NCI-H2196 treated with DMSO at 0.1 percent for 48 hours (cell line): ENCODE results near the gene PLTP.
"Not testable (repeated sequence)": the region's sequence is repeated elsewhere in the genome, so short reads cannot be mapped to it uniquely, and the experiment has no call there.

Source experiments
- DNase-seq: peaks from one replicate; lab custom pipeline; 2025; ENCODE audit not compliant: unreplicated experiment; lab: John Stamatoyannopoulos, UW

PLTP gene

DNA sequence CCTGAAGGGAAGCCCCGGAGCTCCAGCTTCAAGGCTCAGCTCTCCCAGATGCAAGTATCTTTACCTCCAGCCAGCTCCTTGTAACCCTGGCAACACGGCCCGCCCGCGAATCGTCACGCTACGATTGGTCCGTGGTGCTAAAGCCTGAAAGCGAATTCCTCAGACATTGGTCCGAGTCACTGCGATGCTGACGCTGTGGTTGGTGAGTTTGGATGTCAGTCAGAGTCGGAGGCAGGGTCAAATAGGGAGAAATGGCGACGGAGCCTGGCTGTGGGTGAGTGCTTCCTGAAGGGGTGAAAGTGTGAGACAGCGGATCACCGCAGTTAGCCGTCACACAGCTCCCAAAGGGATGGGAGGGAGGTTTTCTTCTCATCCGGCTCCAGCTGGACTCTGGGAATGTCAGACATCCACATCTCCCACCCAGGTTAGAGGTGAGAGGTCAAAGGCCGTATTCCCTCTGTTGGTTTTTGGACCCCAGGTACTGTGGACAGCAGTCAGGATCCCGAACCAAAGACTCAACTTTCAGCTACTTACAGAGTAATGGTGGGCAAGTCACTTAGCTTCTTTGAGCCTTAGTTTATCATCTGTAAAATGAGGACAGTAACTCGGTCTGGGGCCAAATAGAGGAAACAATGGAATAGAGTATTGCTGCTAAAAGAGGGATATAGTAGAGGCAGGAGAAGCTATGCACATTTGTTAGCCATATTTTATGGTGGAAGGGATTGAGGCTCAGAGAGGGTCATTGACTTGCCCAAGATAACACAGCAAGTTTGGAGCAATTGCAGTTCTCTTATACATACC, 30.8 kb downstream of the PLTP start, which contains the start of gene ZSWIM1:
Gene ZSWIM1, plus strand, starts transcription at position 240 of the 801 bp plus-strand sequence. CDS start 1,366 bp downstream, outside the sequence.
- DNase-seq, result peak; percentile 95

DNA sequence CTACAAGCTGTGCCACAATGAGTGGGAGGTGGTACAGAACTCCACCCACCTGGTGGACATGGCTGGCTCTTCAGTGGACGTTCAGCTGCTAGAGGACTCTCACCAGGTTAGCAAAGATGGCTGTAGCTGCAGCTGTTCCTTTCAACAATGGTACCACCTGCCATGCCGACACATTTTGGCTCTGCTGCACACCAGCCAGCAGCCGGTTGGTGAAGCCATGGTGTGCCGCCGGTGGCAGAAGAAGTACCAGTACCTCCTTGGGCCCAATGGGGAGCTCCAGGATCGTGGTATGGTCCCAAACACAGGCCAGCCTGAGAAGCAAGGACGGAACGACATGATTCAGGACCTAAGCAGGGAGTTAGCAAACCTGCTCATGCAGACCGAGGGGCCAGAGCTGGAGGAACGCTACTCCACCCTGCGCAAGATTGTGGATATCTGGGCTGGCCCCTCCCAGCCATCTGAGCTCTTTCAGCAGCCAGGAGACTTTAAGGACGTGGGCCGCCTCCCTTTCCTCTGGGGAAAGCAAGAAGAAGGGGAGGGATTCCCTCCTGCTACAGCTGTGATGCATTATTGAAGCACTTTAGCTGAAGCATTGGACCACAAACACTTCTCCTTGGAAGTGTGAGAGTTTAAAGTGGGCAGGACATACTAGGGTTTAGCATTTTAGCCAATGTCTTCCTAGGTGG, 33.7 kb downstream of the PLTP start:
- DNase-seq, result no peak

DNA sequence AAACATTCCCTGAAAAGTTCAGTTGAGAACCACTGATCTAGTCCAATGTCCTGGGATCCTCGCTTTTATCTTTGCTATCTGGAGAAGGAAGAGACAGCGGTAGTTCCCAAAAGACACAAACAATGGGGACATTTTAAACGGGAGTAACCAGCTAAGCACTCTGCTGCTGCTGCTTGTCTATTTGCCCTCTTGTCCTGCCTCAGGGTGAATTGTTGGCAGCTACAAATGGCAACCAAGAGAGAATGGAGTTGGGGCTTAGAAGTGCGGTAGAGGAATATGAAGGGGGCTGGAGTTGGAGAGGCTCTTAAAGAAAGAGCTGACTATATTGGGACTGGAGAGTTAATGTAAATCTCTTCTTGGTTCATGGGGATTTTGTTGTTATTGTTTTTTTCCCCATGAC, 37.4 kb downstream of the PLTP start:
- no peak for DNase-seq

DNA sequence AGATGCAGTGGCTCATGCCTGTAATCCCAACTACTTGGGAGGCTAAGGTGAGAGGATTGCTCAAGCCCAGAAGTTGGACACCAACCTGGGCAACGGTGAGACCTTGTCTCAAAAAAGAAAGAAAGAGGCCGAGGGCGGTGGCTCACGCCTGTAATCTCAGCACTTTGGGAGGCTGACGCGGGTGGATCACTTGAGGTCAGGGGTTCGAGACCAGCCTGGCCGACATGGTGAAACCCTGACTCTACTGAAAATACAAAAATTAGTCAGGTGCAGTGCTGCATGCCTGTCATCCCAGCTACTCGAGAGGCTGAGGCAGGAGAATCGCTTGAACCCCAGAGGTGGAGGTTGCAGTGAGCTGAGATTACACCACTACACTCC, 37.9 kb downstream of the PLTP start:
- not testable (repeated sequence) for DNase-seq

DNA sequence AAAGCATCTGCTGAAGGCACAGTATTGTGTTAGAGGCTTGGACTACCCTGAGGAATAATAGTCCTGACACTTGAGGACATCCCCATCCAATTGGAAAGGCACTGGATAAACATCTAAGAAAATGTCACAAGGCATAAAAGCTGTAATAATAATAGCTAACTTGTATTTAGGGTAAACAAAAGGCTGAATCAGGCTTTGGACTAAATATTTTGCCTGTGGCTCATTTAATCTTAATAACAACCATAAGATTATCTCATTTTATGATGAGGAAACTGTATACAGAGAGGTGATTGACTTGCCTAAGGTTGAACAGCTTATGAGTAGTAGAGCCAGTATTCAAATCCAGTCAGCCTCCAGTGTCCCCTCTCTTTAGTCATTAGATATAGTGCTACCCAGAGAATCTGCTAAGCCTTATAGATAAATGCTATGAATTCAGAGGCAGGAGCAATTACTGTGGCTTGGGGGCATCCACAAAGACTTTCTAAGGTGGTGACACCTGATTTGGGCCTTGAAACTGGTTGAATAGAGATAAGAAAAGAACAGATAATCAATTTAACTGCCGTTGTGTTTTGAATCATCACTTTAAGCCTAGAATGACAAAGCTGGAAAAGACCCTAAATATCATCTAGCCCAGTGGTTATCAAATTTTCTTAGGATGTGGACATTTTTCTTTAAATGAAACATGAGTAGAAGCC, 38.4 kb downstream of the PLTP start:
- no peak for DNase-seq

DNA sequence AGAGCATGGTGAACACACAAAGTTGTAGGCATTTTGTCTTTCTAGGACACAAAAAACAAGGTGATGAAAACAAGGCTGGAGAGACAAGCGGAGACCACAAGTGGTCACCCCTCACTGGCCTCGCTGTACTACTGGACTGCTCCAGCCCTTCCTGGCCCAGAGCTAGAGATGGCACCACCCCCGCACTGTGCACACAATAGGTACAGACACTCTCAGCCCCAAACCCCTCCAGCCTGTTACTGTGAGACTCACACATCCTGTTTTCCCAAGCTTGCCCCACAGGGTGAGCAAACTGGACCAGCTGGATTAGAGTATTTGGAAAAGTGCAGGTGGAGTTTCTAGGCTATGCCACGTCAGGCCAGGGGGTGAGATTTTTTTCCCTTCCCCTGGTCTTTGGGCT, 39.3 kb downstream of the PLTP start:
- no peak for DNase-seq

DNA sequence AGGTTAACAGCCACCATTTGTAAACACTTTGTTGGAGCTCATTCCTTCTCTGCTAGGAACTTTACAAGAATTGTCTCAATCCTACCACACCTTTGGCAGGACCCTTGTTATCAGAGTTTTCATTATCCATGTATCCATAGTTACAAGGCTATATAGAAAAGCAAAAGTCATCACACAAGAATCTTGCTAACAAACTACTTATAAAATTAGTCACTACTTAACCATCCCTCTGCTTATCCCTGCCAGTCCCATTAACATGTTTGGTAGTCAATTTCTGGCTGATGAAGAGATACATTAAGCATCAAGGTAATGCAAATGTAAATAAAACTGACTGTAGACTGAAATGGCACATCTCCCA, 44.2 kb downstream of the PLTP start:
- DNase-seq, result no peak

DNA sequence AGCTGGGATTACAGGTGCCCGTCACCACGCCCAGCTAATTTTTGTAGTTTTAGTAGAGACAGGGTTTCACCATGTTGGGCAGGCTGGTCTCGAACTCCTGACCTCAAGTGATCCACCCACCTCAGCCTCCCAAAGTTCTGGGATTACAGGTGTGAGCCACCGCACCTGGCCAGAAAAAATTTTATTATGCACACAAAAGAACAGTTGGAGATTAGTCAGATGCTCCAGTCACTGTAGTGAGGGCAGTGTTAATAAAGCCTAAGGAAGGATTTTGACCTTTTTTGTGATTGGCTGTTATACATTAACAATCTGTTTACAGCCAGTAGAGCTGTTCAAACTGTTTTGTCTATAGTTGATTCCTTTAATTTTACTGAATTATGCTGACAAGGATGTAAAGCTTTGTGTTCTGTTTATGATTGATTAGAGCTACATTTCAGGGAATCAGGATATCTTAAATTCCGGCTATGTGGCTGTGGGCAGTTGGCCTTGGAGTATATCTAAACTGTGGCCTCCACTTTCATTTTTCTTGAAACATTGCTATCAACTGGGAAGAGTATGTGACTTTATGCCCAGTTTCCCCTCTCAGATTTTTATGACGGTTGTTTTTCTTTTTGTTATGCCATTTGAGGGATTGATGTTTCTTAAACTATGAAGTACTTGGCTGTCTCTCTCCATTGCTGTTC, 44.7 kb downstream of the PLTP start:
- no peak for DNase-seq

DNA sequence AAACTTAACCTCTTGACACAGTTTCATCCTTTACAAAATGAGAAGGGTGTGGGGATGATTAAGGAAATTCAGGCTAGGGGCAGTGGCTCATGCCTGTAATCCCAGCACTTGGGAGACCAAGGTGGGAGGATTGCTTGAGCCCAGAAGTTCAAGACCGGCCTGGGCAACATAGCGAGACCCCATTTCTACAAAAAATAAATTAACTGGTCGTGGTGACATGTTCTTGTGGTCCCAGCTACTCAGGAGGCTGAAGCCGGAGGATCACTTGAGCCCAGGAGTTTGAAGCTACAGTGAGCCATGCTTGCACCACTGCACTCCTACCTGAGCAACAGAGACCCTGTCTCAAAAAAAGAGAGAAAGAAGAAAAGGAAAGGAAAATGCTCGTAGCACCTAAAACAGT, 45.5 kb downstream of the PLTP start:
- DNase-seq, result no peak

DNA sequence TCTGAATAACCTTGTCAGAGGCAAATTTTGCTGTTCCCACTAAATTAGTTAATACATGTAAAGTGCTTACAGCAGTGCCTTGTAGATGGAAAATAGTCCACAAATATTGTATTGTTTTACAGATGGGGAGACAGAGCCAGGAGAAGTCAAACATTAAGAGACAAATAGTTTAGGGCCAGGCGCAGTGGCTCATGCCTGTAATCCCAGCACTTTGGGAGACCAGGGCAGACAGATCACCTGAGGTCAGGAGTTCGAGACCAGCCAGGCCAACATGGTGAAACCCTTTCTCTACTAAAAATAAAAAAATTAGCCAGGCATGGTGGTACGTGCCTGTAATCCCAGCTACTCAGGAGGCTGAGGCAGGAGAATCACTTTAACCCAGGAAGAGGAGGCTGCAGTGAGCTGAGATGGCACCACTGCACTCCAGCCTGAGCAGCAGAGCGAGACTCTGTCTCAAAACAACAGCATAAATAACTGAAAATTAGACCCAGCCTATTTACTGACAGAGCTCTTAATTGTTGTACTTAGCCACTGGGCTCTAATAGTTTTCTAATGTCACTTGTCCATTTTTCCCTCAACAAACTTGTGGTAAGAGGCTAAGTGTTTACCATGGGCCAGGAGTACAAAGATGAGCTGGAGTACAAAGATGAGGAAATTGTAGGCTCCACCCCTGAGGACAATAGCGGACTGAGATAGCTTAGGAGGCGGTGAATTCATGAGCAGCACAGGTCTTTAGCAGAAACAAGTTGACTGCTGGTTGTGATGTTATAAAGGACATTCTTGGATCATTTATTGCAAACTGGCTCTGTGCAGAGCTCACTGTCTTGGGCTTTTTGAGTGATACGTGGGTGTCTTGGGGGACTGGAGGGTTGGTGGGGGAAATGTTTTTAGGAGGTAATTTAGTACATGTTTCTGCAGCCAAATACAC, 48.1 kb downstream of the PLTP start:
- no peak for DNase-seq

DNA sequence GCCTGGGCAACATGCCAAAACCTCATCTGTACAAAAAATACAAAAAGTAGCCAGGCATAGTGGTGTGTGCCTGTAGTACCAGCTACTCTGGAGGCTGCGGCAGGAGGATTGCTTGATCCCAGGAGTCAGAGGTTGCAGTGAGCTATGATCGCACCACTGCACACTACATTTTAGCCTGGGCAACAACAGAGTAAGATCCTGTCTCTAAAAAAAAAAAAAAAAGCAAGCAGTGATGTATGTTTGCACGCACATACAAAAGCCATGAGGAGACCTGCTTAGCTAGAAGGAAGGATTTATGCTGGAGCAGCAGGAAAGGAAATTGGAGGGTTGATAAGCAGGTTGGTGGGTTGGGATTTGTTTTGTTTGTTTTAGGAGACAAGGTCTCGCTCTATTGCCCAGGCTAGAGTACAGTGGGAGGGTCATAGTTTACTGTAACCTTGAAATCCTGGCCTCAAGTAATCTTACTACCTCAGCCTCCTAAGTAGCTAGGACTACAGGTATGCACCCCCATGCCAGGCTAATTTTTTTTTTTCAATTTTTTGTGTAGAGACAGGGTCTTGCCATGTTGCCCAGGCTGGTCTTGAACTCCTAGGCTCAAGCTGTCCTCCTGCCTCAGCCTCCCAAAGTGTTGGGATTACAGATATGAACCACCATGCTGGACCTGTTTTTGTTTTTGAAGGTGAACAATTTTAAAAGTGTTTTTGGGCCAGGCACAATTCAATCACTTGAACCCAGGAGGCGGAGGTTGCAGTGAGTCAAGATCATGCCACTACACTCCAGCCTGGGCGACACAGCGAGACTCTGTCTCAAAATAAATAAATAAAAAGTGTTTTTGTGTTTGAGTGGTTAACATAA, 50.5 kb downstream of the PLTP start:
- no peak for DNase-seq

DNA sequence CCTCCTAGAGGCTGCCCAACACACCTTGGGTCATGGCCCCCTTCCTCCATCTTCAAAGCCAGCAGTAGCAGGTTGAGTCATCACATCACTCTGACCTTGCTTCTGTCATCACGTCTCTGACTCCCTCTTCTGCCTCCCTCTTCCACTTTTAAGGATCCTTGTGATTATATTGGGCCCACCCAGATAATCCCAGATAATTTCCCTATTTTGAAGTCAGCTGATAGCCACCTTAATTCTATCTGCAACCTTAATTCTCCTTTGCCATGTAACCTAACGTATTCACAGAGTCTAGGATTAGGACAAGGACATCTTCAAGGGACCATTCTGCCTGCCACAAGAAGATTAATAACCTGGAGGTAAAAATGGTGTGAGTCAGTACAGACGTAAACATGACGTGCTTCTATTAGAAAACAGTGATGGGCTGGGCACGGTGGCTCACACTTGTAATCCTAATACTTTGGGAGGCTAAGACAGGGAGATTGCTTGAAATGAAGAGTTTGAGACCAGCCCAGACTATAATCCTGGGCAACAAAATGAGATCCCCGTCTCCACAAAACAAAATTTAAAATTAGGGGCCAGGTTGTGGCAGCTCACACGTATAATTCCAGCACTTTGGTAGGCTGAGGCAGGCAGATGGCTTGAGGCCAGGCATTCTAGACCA, 51.3 kb downstream of the PLTP start:
- no peak for DNase-seq

DNA sequence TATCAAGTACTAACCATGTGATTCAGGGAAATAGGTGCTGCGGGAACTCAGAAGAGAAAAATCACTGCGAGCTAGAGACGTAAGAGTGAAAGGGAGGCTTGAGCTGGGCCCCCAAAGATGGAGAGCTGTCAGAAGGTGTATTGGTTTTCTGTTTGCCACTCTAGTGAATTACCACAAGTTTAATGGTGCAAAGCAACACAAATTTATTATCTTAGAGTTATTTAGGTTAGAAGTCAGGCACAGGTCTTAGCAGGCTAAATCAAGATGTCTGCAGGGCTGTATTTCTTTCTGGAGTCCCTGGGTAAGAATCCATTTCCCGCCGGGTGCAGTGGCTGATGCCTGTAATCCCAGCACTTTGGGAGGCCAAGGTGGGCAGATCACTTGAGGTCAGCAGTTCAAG, 52.0 kb downstream of the PLTP start:
- DNase-seq, result no peak

DNA sequence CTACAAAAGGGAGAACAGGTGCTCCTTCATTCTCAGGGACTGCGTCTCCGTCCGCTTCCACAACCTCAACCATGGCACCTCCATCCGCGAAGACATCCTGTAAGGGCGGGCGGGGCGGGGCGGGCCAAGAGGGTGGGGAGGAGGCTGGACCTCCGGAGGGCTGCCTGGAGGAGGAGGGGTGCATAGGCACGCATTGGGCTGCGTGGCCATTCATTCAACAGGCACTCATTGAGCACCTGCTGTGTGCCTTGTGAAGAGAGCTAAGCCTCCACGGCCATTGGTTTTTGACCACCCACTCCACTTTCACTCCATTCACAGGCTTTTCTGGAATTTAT, 54.1 kb downstream of the PLTP start:
- DNase-seq, result no peak

DNA sequence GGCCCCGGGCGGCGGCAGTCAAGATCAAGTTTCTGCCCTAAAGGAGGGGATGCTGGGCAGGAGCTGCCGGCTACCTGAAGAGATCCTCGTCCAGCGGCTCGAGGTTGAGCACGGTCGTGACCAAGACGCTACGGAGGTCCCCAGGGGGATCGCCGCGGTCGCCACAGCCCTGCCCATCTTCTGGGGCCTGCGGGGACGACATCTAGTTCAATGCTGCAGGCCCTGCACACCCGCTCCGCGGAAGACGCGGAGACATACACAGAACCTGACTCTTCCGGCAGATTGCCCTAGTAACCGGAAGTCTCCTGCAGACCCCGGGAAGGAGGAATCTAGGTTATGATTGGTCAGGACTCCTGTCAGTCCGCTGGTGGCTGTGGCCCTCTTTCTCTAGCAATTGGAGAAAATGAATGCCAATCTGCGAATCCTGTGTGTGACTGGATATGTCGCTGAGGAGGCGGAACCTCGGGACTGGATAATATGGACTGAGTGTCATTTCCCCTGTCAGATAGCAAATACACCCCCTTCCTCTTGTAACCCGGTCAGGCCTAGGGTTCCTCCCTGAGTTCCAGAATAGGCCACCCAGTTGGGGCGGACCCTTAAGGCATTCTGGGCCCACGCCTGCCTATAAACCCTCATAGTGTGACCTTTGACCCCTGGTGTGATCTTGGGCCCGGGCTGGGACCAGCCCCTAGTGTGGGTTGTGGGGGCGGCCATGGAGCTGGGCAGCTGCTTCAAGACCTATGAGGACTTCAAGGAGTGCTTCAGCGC, 54.7 kb downstream of the PLTP start, which contains the start of the genes ACOT8 and ZSWIM3:
Gene ACOT8, minus strand, starts transcription at position 279 of the 768 bp plus-strand sequence. Its CDS starts 77 bp downstream, at position 202.
Gene ZSWIM3, plus strand, starts transcription at position 501 of the 768 bp plus-strand sequence. Its CDS starts 212 bp downstream, at position 713.
- DNase-seq, result peak; percentile 95

DNA sequence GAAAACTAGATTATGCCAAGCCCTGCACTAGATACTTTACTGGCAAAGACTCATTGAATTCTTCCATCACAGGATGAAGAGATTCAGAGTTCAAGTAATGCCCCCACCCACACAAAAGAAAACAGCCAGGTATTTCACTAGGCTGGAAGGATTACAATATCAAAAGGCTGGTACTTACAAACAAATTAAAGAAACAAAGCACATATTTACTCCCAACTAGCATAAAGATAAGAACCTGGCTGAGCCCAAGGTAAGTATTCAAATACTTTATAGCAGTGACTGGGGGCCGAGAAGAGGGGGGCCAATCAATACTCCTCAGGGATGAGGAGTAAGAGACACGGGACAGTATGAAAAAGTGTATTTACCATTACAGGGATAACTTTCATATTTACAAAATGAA, 58.5 kb downstream of the PLTP start:
- DNase-seq, result no peak

DNA sequence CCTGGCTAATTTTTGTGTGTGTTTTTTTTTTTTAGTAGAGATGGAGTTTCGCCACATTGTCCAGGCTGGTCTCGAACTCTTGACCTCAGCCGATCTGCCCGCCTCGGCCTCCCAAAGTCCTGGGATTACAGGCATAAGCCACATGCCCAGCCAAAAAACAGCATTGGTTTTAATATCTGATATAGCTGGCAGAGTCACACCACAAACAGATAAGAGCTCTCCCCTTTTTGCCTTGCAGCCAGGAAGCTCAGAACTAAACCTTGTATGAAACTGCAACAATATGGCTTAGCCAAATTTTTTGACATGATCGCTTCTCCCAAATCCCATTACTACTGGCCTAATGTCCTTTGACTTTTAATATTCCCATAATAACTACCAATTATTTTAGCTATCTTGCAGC, 59.6 kb downstream of the PLTP start:
- no peak for DNase-seq

DNA sequence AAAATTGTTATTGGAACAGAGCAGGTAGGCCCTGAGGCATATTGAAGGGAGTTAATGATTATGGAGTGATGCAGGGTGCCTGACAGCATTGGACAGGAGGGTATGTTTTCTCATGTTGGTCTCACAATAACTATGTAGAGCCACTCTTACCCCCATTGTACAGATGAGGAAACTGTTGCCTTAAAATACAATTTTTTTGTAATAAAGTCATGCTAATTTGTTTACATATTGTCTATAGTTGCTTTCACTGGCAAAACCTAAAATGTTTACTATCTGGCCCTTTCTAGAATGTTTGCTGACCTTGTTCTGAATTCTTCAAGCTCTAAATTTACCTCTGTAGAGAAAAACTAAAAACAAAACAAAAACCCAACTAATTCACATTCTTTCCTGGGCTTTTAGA, 60.5 kb downstream of the PLTP start:
- DNase-seq, result no peak
